HG03469 (cell line): ENCODE results near the gene B3GALNT2.

Source experiments
- ATAC-seq: cut with Tn5 transposase; IDR thresholded peaks from one replicate; pipeline ENCODE4 v1.9.1; 2021; ENCODE audit warnings: mild to moderate bottlenecking, moderate library complexity, moderate number of reproducible peaks; ENCODE audit not compliant: unreplicated experiment

Gene B3GALNT2

DNA sequence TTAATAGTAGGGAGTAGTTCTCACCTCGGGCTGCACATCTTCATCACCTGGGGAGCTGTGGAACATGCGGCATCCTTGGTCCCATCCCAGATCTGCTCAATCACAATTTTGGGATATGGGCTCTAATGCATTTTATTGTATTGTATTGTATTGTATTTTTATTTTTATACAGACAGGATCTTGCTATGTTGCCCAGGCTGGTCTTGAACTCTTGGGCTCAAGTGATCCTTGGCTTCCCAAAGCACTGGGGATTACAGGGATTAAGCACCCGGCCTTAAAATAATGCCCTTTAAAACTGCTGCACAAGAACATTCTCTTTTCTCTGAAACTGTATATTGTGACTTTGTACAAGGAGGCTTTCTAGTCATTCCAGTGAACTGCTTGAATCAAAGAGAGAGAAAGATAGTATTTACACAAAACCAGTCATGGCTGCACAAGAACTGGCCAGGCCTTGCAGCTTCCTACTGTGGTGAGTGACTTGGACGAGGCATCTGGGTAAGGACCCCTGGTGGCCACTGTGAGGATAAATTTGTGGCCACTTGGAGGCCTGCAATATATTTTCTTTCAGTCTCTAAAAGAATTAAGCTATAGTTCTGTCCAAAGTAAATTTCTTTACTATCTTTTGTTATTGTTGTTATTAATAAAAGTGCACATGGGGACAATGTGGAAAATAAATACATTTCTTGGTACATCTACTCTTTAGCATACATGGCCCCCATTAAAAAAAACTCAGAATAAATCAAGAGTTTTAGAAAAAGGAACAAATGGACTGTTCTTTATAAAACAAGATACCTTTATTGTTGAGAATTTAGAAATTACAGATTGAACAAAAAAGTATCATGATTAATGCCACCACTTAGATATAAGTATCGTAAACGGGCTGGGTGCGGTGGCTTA lies 89.0 kb downstream of the B3GALNT2 start:
- ATAC-seq: peak; percentile 55

DNA sequence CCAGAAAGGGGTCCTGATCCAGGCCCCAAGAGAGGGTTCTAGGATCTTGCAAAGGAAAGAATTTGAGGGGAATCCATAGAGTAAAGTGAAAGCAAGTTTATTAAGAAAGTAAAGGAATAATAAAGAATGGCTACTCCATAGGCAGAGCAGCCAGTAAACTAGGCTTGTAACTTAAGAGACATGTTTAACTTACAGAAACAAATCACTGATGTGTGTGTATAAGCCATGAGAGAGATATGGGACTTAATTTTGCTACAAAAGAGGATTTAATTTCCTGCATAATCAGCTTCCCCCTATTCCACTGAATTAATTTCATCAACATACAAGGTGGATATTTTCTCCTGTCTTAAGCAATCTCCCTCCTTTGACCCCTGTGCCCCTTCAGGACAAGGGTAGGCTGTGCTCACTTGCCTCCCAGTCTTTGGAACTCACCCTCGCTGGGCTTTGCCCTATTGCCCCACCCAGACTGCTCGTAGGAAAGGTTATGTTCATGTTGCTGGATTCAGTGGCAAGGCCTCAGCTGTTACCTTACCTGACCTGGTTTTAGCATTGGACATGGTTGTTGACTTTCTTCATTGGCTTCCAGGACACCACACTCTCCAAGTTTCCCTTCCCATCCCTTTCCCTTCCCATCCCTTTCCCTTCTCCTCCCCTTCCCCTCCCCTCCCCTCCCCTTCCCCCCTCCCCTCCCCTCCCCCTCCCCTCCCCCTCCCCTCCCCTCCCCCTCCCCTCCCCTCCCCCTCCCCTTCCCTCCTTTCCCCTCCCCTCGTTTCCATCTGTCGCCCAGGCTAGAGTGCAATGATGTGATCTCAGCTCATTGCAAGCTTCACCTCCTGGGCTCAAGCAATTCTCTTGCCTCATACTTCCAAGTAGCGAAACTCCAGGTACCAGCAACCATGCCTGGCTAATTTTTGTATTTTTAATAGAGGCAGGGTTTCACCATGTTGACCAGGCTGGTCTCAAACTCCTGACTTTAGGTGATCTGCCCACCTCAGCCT lies 92.5 kb downstream of the B3GALNT2 start:
- ATAC-seq: no peak

DNA sequence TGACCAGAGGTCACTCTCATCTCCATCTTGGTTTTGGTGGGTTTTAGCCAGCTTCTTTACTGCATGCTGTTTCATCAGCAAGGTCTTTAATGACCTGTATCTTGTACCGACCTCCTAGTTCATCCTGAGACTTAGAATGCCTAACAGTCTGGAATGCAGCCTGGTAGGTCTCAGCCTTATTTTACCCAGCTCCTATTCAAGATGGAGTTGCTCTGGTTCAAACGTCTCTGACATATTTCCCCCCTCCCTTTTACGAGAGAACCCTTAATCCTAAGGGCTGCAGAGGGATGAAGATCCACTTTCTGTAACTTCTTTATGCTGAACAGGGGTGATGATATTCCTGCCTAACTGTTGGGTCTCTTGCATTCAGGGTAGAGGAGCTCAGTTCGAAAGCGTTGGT lies 93.8 kb downstream of the B3GALNT2 start:
- no peak for ATAC-seq

DNA sequence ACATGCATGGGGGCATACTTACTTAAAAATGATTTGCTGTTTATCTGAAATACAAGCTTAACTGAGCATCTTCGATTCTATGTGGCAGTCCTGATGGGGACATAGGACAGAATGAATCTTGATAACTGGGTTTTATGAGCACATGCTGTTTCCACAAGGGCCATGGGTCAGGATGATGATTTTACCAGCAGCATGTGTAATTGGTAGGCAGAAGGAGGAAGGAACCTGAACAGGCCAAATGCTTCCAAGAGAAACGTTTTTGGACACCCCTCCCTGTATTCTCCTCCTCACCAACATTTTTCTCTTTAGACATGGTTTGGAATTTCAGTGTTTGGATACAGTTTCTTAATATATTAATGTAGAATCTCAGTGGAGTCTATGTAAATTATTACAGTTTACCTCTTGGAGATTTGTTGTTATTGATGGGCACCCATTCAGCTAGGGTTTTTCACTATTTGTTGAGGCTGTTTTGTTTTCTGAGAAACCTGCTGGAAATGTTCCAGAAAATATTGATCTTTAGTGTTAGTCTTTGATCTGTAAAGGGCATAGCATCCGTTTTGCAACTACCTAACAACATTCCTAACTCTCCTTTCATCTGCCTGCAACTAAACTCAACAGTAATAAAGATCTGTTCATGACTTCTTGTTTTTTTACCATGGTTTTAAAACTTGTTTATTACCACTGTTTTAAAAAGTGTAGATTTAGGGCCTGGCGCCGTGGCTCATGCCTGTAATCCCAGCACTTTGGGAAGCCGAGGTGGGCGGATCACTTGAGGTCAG lies 95.0 kb downstream of the B3GALNT2 start:
- ATAC-seq: no peak

DNA sequence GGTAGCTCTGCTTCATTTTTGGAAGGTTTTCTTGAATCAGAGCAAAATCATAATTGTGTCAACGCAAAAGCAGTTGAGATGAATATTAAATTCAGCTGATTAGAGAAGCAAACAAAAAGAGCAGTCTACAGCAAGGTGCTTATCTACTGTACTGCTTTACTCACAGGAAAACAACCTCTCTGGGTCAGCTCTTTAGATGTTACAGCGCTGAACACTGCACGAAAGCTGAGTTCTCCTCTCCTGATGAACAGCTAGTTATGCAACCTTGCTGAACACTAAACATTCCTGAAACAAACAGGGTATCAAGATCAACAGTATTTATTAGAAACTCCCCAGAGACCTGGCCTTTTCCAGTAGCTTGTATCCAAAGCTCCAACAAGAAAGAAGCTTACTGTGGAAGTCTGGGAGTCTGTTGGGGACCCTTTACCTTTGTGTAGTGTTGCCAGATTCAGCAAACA lies 95.7 kb downstream of the B3GALNT2 start:
- ATAC-seq: no peak

DNA sequence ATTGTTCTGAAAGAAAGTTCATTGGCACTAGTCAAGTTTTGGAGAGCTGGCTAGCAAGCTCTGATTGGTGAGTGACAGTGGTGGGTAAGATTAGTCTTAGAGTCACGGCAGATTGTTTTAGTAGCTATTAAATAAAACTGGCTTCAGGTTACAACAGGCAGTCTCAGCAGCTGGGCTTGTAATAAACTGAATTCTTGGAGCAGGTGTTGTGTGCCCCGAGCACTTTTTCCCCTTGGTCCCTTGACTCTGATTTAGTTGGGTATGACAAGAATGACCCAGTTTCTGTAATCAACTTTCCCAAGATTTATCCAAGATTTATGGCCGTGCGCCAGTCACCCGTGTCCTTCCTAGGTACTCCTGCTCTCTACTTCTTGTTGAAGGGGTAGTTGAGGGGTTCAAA lies 96.8 kb downstream of the B3GALNT2 start:
- ATAC-seq: no peak

DNA sequence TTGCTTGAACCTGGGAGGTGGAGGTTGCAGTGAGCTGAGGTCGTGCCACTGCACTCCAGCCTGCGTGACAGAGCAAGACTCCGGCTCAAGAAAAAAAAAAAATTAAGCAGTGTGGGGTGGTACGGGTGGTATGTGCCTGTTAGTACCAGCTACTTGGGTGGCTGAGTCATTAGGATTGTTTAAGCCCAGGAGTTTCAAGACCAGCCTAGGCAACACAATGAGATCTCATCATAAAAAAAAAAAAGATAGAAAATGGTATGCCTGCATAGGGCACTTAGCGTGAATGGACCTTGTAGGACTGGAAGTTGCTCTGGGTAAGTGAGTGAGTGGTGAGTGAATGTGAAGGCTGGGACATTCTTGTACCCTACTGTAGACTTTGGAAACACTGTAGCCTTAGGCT lies 100.1 kb downstream of the B3GALNT2 start:
- no peak for ATAC-seq

DNA sequence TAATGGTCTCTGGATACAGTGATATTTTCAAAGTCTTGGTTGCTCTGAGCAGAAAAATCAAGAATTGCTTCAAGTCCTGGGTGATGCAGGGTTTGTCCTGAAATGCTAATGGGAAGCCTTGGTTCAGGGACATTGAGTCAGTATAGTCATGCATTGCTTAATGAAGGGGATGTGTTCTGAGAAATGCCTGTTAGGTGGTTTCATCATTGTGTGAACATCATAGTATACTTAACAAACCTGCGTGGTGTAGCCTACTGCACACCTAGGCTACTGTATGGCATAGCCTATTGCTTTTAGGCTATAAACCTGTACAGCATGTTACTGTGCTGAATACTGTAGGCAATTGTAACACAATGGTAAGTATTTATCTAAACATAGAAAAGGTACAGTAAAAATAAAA lies 100.7 kb downstream of the B3GALNT2 start:
- ATAC-seq: no peak

DNA sequence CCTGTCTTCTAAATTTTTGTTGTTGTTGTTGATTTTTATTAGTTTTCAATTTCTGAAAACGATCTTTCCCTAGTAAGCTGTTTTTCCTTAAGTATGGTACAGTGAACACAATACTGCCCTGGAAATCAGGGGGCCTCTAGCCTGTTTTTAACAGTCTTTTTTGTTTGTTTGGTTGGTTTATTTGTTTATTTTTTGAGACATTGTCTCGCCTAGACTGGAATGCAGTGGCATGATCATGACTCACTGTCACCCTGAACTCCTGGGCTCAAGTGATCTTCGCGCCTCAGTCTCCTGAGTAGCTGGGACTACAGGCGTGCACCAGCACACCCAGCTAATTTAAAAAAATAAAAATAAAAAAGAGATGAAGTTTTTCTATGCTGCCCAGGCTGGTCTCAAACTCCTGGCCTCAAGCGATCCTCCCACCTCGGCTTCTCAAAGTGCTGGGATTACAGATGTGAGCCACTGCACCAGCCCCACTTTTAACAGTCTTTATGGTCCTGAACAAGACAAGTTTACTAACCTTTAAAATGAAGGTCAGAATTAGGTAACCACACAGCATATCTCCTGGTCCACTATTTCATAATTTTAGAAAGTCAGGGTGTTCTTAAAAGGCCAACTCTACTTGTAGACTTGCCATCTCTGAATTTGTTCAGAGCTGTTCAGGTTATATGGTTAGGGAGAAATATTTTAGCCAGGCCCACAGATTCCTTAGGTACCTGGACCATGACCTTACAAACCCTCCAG lies 101.6 kb downstream of the B3GALNT2 start:
- no peak for ATAC-seq

DNA sequence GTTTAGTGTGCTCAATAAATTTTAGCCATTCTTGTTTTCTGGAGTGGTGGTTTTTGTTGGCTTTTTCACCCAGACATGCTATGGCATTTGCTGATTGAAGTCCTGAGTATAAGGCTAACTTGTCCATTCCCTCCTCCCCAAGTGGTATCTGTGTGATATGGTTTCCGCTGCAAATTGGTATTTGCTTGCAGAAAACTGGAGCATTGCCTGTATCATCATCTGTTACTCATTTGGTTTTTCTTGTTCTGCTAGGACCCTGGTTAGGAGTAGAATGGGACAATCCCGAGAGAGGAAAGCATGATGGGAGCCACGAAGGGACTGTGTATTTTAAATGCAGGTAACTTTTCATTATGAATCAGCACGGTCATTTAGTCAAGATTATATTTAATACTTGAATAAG lies 103.0 kb downstream of the B3GALNT2 start:
- ATAC-seq: no peak
